ENCODE measurements around the gene LSM3. TPM values are rescaled to one million over a fixed set of nuclear protein-coding genes. Genes with fewer than 3 reads are reported as not detected.

Gene LSM3
- total RNA-seq, 1 donor from 2014 or later = 8.8 TPM

GRCh38 chr3:14137004-14137403 lies 41.6 kb upstream of the LSM3 start:
- ATAC-seq (peak; percentile 18), DNase-seq (no peak)
- Histone ChIP-seq H3K27ac (no peak overlapping the region), H3K4me1 (peaks cover 15% of the 10 kb centered on the region), H3K4me3 (no peak overlapping the region), H3K36me3 (peaks cover 95% of the 10 kb centered on the region), H3K9me3 (no peaks in the 10 kb centered on the region), H3K27me3 (no peaks in the 10 kb centered on the region)
- intact Hi-C loops (cut with DNase I) = no loop called here
- no peak for TF ChIP-seq CTCF (IDR thresholded peaks at IDR 0.05)

- H3K4me3 ChIP-seq = no peak overlapping the region
- peaks cover 95% of the 10 kb centered on the region for H3K36me3 ChIP-seq
- H3K27ac ChIP-seq = no peak overlapping the region
- no peaks in the 10 kb centered on the region for H3K9me3 ChIP-seq
- no peak for ATAC-seq
- H3K4me1 ChIP-seq = peaks cover 19% of the 10 kb centered on the region
- no peak for TF ChIP-seq CTCF (IDR thresholded peaks at IDR 0.05)
- no peaks in the 10 kb centered on the region for H3K27me3 ChIP-seq
- intact Hi-C loops (cut with DNase I) = no loop called here
- DNase-seq = no peak
Observed at GRCh38 chr3:14137445-14137844, 41.2 kb upstream of the LSM3 start.

- H3K9me3 ChIP-seq = no peaks in the 10 kb centered on the region
- H3K36me3 ChIP-seq = peaks cover 89% of the 10 kb centered on the region
- no peak for DNase-seq
Observed at GRCh38 chr3:14138109-14138877, 40.3 kb upstream of the LSM3 start.

GRCh38 chr3:14138878-14139655 lies 39.5 kb upstream of the LSM3 start:
- intact Hi-C loops (cut with DNase I) = no loop called here
- peaks cover 81% of the 10 kb centered on the region for H3K36me3 ChIP-seq
- H3K9me3 ChIP-seq = no peaks in the 10 kb centered on the region
- no peaks in the 10 kb centered on the region for H3K27me3 ChIP-seq
- H3K4me3 ChIP-seq = no peak overlapping the region
- H3K4me1 ChIP-seq = peaks cover 35% of the 10 kb centered on the region
- TF ChIP-seq CTCF (IDR thresholded peaks at IDR 0.05) = no peak
- no peak for DNase-seq
- no peak for ATAC-seq
- no peak overlapping the region for H3K27ac ChIP-seq

More at GRCh38 chr3:14138109-14138877, 40.3 kb upstream of the LSM3 start:
- Histone ChIP-seq H3K27ac (no peak overlapping the region), H3K4me1 (peaks cover 27% of the 10 kb centered on the region), H3K27me3 (no peaks in the 10 kb centered on the region), H3K4me3 (no peak overlapping the region)
- intact Hi-C loops (cut with DNase I) = no loop called here
- TF ChIP-seq CTCF (IDR thresholded peaks at IDR 0.05) = no peak
- ATAC-seq = no peak

- TF ChIP-seq CTCF (IDR thresholded peaks at IDR 0.05) = no peak
Observed at GRCh38 chr3:14139771-14140170, 38.8 kb upstream of the LSM3 start.

More at GRCh38 chr3:14139771-14140170, 38.8 kb upstream of the LSM3 start:
- peaks cover 74% of the 10 kb centered on the region for H3K36me3 ChIP-seq
- no peak for ATAC-seq
- intact Hi-C loops (cut with DNase I) = no loop called here
- no peaks in the 10 kb centered on the region for H3K9me3 ChIP-seq
- peaks cover 39% of the 10 kb centered on the region for H3K4me1 ChIP-seq
- H3K4me3 ChIP-seq = no peak overlapping the region
- no peak overlapping the region for H3K27ac ChIP-seq
- DNase-seq = no peak
- no peaks in the 10 kb centered on the region for H3K27me3 ChIP-seq

All from upper lobe of right lung (tissue), 1 donor.